NCI-H1694 treated with DMSO at 0.1 percent for 48 hours (cell line): ENCODE measurements around the gene FAM219B.

Experiments used
- DNase-seq: peaks from one replicate; lab custom pipeline; 2025; lab: John Stamatoyannopoulos, UW

The FAM219B gene

GRCh38 chr15:74873036-74873755, 33.5 kb downstream of the FAM219B start, which contains the start of gene SCAMP2:
Gene SCAMP2, minus strand, starts transcription at chr15:74873365. Its CDS starts 110 bp downstream, at chr15:74873255.
- DNase-seq = peak; percentile 86

DNA sequence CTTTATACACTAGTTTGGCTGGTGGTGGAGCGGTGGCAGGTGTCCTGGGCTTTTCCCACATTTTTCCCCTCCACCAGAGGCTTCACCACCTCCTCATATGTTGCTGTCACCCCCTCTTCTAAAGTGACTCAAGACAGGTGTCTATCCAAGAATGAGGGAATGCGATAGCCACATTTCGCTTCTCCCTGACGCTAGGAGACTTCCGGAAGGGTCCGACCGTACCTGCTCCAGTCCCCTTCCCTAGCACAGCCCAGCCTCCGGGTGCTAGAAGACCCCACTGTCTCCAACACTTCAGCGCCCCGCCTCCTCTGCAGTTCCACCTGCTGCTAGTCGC, 34.0 kb downstream of the FAM219B start:
- DNase-seq = no peak

- DNase-seq = no peak
Measured at GRCh38 chr15:74870436-74871215, 36.0 kb downstream of the FAM219B start.

DNA sequence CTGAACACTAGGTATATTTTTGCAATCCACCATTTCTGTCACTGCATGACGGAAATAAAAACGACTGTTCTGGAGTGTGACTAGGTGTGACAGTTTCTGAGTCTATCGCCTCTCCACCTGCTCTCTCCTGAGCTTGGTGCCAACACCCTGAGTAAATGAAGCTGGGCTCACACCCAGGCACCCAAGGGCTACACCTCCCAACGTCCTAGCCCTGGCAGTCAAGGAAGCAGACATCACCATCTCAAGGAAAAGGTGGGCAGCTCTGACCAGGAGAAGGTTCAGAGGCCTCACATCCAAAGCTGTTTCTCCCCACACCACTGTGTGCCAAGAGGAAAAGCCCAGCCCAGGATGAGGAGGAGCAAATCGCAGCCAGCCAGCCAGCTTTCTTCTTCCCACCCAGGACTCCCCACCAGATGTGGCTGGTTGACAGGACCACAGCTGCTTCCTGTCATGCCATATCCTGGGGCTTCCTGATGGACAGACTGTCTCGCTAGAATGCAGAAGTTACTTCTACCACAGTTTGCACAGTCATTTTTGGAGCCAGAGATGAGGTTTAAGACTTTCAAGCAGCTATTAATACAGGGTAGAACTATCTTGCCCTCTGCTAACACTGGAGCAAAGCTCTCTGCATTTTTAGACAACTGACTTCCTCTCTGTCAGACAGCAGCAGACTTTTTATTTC, 36.8 kb downstream of the FAM219B start:
- DNase-seq = no peak

DNA sequence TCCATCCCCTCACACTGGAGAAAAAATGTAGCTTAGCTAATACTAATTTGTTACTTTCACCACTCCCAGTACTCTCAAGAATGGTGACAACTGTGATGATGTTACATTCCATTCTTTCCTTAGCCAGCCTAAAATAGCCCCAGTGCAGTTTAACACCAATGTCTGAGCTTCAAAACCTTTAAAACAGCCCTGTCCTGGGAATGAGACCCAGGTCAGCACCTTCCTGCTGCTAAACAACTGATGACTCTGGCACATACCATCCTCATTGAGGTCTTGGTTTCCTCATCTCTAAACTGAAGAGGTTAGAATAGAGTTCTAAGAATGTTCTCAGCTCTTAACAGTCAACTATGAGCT, 37.3 kb downstream of the FAM219B start:
- no peak for DNase-seq

- no peak for DNase-seq
Measured at GRCh38 chr15:74868059-74868458, 38.6 kb downstream of the FAM219B start.

DNA sequence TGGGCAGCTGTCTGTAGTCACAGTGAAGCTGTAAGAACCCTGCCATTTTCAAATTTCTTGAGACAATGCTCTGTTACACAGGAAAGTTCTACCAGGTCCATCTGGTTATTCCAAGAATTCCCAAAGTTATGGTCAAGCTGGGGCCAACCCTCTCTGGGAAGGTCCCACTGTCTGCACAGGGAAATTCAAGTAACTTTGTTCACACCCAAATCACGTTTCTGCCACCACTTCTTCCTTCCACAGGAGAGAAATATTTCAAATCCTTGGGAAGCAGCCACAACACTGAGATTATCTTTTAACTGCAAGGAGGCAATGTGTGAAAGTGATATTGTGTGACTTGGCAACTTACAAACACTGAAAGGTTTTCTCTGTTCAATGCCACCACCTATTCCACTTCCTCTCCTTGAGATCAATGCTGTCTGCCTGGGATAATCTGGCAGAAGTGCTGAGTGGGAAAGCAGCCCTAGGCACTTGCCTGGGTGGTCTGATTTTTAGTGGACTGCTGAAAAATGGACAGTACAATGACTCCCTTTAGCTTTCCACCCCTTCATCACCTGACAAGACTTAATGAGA, 39.1 kb downstream of the FAM219B start:
- no peak for DNase-seq

GRCh38 chr15:74866090-74866489, 40.6 kb downstream of the FAM219B start:
- DNase-seq = no peak

- no peak for DNase-seq
Measured at GRCh38 chr15:74865316-74865715, 41.3 kb downstream of the FAM219B start.

- DNase-seq = no peak
Measured at GRCh38 chr15:74864296-74864695, 42.4 kb downstream of the FAM219B start.

- DNase-seq = no peak
Measured at GRCh38 chr15:74863239-74864056, 43.2 kb downstream of the FAM219B start.

DNA sequence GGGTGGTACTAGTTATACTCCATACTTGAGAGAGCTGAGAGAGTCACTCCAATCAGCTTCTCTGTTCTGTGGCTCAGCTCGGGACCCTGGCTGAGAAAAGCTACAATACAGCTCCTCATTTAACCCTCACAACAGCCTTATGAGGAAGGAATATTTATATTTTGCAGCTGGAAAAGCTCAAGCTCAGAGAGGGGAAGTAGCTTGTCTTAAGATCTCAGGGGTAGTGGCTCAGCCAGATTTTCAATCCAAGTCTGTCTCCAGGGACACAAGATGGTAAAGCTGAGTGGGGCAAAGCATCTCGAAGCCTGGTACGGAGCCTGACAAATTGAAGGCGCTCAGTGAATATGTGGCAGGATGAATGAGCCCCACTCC, 48.3 kb downstream of the FAM219B start:
- no peak for DNase-seq

DNA sequence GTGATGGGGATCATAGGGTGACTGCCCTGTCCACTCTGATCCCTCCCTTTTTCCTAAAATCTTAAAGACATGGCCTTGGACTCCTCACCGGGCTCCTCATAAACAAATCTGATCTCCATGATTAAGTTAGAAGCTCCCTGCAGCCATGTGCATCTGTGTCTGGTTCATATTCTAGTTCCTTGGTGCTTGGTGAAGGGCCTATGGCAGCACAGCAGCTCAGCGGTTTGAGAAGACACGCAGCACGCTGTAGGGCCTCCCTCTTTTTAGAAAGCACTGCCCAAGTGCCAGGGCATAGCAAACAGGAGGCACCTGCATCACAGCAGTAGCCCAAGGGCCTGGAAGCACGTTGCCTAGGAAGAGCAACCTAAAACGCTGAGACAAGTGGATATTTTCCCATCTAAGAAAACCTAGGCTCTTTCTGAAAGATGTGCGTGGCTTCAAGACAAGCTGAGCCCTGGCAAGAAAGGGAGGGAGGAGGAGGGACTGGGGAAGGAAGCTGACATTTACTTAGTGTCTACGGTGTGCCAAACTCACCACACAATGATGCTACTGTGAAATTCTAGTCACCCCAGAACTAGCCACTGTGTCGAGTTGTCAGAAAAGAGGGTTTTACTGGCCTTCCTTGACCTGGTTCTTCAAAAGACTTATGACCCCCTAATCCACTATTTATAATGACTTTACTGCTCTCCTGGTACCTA, 48.8 kb downstream of the FAM219B start:
- DNase-seq = no peak

DNA sequence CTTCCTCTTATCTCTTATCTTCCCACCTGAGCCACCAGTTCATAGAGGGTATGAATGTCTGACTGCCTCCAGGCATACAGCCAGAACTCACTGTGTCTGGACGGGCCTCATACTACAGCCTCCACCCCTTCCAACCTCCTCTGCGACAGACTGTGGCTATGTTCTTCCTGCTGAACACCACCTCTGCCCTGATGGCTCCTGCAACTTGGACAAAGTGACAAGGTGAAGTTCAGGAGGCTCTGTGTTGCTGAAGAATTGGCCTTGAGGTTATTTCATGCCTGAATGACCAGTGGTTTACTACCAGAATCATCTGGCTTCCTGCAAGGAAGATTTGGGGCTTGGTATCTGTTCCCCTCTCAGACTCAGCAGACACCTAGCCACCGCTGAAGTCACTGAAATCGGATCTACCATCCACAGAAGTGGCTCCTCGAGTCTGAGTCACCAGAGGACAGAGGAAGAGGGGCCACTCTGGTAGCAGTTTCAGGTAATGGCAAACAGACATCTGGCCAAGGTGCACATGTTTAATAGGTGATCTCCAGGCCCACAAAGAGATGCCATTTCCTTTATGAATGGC, 49.5 kb downstream of the FAM219B start:
- DNase-seq = no peak

GRCh38 chr15:74856537-74856936, 50.1 kb downstream of the FAM219B start:
- DNase-seq = no peak

GRCh38 chr15:74855857-74856256, 50.8 kb downstream of the FAM219B start:
- no peak for DNase-seq

DNA sequence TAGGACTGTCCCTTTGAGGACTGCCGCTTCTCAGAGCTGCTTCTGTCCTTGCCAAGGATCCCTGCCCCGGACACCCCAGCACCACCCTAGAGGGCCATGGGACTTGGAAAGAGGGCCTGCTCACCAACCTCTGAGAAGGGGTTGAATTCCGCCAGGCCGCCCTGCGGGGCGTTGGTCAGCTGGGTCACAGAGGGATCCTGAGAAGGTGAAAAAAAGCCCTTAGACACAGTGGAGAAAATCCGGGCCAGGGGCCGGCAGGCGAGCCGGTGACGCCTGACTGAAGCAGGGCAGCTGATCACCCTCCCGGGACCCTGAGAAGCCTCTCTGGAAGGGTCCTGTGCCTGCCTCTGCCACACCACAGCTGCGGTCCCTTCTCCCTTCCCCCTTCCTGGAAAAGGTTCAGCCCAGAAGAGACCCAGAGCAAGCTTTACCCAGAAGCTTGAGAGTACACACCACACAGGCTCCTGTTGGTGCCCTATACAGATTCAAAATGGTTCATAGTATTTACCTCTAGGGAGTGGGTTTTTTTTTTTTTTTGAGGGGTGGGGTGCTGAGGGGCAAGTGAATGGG, 52.1 kb downstream of the FAM219B start:
- no peak for DNase-seq

DNA sequence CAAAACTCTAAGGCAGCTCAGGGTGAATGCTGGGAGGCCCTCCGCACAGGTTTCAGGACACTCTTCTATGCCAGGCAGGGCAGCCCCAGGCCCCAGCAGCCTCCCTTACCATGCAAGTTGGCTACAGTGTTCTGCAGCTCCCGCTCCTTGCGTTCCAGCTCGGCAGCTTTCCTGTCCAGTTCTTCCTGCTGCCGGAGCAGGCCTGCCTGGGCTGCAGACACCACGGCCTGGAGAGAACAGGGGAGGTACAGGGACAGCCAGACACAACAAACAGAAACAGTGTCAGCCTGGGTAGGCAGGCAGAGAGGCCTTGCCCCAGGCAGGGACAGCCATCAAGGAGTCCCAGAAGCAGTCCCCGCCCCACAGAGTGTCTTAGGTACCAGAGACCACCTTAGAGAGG, 54.7 kb downstream of the FAM219B start:
- DNase-seq = no peak

DNA sequence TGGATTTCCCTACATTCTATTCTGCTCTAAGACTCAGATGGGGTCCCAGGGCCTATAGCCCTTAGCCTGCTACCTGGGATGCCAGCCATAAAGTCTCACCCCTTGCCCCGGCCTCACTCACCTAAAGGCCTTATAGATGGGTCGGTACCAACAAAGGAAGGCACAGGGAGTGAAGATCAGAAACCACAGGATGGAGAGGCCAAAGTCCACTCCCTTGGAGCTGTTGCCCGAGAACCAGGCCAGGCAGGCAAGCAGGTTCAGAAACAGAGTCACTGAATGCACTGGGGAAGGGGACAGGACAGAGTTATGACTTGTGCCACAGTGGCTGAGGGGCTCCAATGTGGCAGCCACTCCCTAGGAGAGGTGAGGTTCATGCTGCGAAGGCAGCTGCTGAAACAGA, 56.3 kb downstream of the FAM219B start:
- no peak for DNase-seq
